Measurements from ENCODE around the gene RECQL5.
"Not testable (repeated sequence)": the region's sequence is repeated elsewhere in the genome, so short reads cannot be mapped to it uniquely, and the experiment has no call there.

Gene RECQL5

GRCh38 chr17:75616521-75617122 lies 50.3 kb downstream of the RECQL5 start:
- no peak for DNase-seq (ENCODE audit: low read depth in 2 of 2)

- no peak for DNase-seq (ENCODE audit: low read depth in 2 of 2)
These were observed 51.7 kb downstream of the RECQL5 start for GRCh38 chr17:75615301-75615700.

GRCh38 chr17:75614556-75615270 lies 52.2 kb downstream of the RECQL5 start:
- DNase-seq (ENCODE audit: low read depth in 2 of 2): no peak

GRCh38 chr17:75614006-75614405 lies 52.9 kb downstream of the RECQL5 start:
- DNase-seq (ENCODE audit: low read depth in 2 of 2): no peak

- DNase-seq (ENCODE audit: low read depth in 2 of 2): no peak
These were observed 53.9 kb downstream of the RECQL5 start for GRCh38 chr17:75612906-75613626.

- DNase-seq (ENCODE audit: low read depth in 2 of 2): no peak
These were observed 55.0 kb downstream of the RECQL5 start for GRCh38 chr17:75611851-75612429.

- no peak for DNase-seq (ENCODE audit: low read depth in 2 of 2)
These were observed 56.6 kb downstream of the RECQL5 start for GRCh38 chr17:75610103-75610984.

GRCh38 chr17:75607086-75607485 lies 59.9 kb downstream of the RECQL5 start:
- DNase-seq (ENCODE audit: low read depth in 2 of 2): no peak

GRCh38 chr17:75605790-75606189 lies 61.2 kb downstream of the RECQL5 start:
- DNase-seq (ENCODE audit: low read depth in 2 of 2): no peak

GRCh38 chr17:75604034-75604695 lies 62.8 kb downstream of the RECQL5 start:
- no peak for DNase-seq (ENCODE audit: low read depth in 2 of 2)

- no peak for DNase-seq (ENCODE audit: low read depth in 2 of 2)
These were observed 63.8 kb downstream of the RECQL5 start for GRCh38 chr17:75603123-75603522.

- DNase-seq (ENCODE audit: low read depth in 2 of 2): no peak
These were observed 64.3 kb downstream of the RECQL5 start for GRCh38 chr17:75602644-75603043.

GRCh38 chr17:75601057-75601987 lies 65.6 kb downstream of the RECQL5 start:
- peak; percentile 44 to 53 for DNase-seq (ENCODE audit: low read depth in 2 of 2)

- no peak for DNase-seq (ENCODE audit: low read depth in 2 of 2)
These were observed 70.5 kb downstream of the RECQL5 start for GRCh38 chr17:75596320-75597087.

GRCh38 chr17:75595920-75596313 lies 71.0 kb downstream of the RECQL5 start:
- DNase-seq (ENCODE audit: low read depth in 2 of 2): no peak

GRCh38 chr17:75595284-75595919 lies 71.6 kb downstream of the RECQL5 start:
- DNase-seq (ENCODE audit: low read depth in 2 of 2): no peak

GRCh38 chr17:75594499-75595283 lies 72.3 kb downstream of the RECQL5 start:
- DNase-seq (ENCODE audit: low read depth in 2 of 2): no peak

GRCh38 chr17:75593430-75593829 lies 73.5 kb downstream of the RECQL5 start:
- not testable (repeated sequence) for DNase-seq (ENCODE audit: low read depth in 2 of 2)
